GM19023 (cell line): ENCODE measurements around the gene FHOD3.
"Not testable (repeated sequence)": the region's sequence is repeated elsewhere in the genome, so short reads cannot be mapped to it uniquely, and the experiment has no call there.

Source experiments
- ATAC-seq: cut with Tn5 transposase; IDR thresholded peaks from one replicate; pipeline ENCODE4 v1.9.1; 2021; ENCODE audit warnings: mild to moderate bottlenecking, moderate library complexity; ENCODE audit not compliant: unreplicated experiment

The FHOD3 gene

GRCh38 chr18:36688020-36688965 lies 390.8 kb downstream of the FHOD3 start:
- ATAC-seq: no peak

DNA sequence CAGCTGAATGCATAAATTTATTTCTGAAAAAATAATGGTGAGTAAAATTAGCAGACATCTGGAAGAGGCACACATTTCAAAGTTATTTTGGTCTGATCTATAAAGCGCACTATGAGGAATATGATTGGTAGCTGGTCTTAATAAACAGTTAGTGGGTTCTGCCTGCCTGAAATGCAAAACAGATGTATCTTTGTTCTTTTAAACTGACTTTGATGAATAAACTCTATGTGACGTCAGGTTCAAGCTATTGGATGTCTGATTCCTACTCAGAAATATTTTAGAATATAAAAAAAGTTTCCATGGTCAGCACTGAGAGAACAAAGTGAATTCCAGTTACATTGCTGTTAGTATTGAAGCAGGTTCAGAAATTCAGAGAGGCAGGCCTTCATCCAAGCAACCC lies 394.9 kb downstream of the FHOD3 start:
- no peak for ATAC-seq

GRCh38 chr18:36692921-36693332 lies 395.4 kb downstream of the FHOD3 start:
- ATAC-seq: no peak

DNA sequence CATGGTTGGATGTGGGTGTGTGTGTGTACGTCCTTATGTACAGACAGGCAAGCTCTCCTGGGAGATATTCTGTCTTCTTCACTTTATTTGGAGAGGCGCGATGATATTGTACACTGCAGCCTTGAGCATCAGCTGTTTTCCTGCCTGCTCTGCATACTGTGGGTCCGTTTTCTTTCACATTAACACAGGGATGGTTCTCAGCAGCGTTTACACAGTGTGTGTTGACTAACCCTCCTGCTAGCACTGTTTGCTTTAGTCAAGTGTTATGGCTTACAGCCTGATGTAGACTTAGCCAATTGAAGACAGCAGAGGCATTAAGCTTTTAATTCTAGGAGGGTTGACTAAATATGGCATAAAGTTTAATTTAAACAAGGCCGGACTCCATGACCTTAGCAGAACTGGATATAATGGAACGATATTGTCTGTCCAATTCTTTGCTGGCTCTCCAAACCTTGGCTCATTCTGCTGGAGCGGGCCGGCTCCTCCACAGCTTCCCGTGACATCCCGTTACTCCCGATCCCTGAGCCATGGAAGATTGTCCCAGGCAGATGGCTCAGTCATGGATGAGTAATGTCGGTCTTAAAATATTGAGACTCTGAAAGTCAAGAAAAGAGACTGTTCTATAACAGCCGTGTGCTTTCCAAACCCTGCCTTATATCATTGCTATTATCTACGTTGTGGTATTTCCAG lies 396.6 kb downstream of the FHOD3 start:
- ATAC-seq: no peak

DNA sequence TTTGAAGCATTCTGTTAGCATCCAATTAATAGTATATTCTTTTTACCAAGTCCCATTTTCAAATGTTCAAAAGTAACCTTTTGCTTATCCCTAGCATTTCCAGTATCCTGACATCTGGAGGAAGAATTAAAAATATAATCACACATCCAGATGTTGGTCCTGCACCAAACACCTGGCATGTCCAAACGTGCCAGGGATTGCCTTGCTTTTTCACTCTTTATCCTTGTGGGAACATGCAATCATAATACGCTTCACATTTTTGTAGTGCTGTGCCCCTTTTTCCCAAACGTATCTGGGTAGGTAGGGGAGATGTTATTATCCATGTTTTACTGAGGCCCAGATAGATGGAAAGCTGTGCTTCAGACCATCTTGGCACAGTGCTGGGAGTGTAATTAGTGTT lies 398.3 kb downstream of the FHOD3 start:
- no peak for ATAC-seq

DNA sequence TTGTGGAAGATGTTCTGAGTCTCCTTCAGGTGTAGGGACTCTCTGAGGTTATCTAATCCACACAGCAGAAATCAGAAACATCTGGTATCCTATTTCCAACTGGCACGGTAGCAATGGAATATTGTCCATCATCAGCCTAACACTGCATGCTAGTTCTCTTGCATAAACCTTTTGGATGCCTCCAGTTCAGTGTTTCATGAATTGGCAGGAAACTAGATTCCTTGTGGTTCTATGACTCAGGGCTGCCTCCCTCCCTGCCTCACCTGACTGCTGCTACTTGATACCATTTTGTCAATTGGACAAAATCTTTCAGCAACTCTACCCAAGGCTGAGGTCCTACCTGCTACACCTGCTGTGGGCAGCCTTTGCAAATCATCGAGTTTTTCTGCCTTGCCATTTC lies 400.4 kb downstream of the FHOD3 start:
- ATAC-seq: no peak

DNA sequence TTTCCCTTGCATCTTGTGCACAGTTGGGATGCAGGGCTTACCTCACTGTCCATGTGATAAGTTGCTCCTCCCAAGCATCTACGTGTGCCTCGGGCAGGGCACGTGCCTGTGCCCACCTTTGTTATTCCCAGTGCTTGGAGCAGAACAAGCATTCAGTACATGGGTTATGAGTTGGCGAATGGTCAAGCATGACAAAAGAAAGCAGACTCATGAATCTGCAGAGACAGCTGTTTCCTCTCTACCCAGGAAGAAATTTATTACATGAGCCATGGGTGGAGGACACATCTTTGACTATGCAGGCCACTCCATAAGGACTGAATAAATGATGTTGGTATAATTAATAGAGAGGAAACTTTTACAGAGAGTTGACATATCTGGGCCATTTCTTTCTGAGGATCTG lies 403.4 kb downstream of the FHOD3 start:
- no peak for ATAC-seq

GRCh38 chr18:36702401-36703013 lies 405.0 kb downstream of the FHOD3 start:
- no peak for ATAC-seq

DNA sequence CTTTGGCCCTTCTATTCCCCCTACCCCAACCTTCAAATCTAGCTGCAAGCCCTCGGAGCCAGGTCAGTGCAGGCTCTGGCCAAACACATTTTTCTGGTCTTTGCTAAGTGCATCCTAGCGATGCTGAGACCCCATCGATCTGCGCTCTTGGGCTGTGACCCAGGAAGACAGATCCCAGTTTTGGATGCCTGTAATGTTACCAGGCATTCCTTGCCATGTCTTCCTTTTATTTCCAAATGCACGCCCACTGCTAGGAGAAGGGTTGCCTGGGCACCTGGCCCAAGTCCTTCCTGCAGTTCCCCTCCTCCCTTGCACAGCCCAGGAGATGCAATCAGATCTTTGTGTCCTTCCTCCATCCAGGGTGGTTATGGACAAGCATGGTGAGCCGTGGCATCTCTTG lies 406.6 kb downstream of the FHOD3 start:
- no peak for ATAC-seq

DNA sequence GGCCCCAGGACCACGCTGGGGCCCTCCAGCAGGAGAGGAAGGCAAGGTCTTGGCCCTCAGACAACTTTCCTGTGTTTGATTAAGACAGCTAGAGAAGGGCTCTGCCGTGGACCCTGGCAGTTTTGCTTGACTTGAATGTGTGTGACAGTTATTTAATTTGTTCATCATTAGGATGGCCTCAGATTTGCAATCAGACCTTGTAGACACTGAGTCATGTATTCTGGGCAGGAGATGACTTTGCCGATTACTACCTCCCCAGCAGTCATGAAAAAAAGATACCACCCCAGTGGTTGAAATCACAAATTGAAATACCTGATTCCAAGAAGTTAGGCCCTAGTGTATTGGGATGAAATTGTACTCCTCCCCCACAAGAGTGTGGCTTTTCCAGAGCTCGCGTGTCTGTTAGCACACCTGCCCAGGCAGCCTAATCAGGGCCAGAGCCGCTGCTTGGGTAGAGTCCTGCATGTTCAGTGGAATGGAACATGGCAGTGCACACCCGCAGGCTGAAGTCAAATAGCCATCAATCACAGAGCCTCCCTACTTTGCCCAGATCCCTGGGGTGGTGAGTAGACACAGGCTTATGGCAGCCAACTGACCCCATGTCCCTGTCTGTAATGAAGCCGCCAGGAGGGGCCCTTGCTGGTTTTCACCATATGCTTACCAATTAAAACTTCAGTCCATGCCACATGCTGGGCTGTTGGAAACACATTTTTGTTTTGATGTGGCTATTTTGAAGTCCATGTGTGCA lies 408.8 kb downstream of the FHOD3 start:
- ATAC-seq: no peak

DNA sequence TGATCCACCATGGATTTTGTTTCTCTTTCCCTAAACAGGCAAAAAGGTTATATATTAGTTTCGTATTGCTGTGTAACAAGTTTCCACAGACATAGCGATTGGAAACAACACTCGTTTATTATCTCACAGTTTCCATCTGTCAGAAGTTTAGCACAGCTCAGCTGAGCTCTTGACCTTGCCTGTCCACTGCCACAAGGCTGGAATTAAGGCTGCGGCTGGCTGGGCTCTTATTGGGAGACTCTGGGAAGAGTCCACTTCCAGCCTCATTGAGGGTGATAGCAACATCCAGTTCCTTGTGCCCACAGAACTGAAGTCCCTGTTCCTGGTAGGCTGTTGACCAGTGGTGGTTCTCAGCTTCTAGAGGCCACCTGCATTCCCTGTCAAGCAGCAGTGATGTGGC lies 410.9 kb downstream of the FHOD3 start:
- no peak for ATAC-seq

- ATAC-seq: no peak
Measured at GRCh38 chr18:36709315-36709714, 411.8 kb downstream of the FHOD3 start.

GRCh38 chr18:36711014-36711725 lies 413.7 kb downstream of the FHOD3 start:
- no peak for ATAC-seq

DNA sequence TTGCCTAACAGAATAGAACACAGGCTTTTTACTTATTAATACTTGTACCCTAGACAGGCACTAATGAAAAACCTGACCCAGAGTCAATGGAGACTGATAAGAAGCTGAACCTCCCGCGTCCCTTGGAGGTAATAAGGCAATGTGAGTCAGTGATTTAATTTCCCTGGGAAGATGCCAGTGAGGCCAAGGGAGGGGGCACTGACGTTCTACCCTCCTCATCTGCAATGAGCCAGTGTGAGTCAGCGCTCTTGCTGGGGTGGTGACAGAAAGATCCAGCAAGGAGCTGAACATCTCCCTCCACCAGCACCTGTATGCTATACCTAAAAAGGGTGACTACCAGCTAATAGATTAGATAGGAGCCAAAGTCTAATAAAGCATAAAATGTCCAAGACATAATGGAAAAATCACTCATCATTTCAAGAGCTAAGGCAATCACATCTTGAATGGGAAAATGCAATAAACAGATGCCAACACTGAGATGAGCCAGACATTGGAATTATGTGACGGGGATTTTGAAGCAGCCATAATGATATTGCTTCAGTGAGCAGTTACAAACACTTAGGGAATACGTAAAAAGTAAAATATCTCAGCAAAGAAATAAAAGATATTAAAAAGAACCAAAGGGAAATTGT lies 414.4 kb downstream of the FHOD3 start:
- ATAC-seq: no peak

GRCh38 chr18:36714476-36714875 lies 417.0 kb downstream of the FHOD3 start:
- ATAC-seq: no peak

- no peak for ATAC-seq
Measured at GRCh38 chr18:36717422-36718110, 420.1 kb downstream of the FHOD3 start.

- ATAC-seq: no peak
Measured at GRCh38 chr18:36718705-36719328, 421.3 kb downstream of the FHOD3 start.

- no peak for ATAC-seq
Measured at GRCh38 chr18:36719630-36720029, 422.1 kb downstream of the FHOD3 start.

- ATAC-seq: not testable (repeated sequence)
Measured at GRCh38 chr18:36721351-36721750, 423.8 kb downstream of the FHOD3 start.
